ENCODE measurements around the gene REPS2.

Gene REPS2

GRCh38 chrX:16917120-16917519, 29.3 kb upstream of the REPS2 start:
- H3K4me3 ChIP-seq (ENCODE audit: low read depth, low read length): no peak overlapping the region
- no peak for TF ChIP-seq CTCF (IDR thresholded peaks at IDR 0.05; ENCODE audit: insufficient read depth, low read depth, low read length, missing control alignments)
- DNase-seq (ENCODE audit: low read depth): no peak

- H3K4me3 ChIP-seq (ENCODE audit: low read depth, low read length): no peak overlapping the region
- DNase-seq (ENCODE audit: low read depth): no peak
These were observed 27.5 kb upstream of the REPS2 start for GRCh38 chrX:16918979-16919378.

GRCh38 chrX:16920075-16920474, 26.4 kb upstream of the REPS2 start:
- TF ChIP-seq CTCF (IDR thresholded peaks at IDR 0.05; ENCODE audit: insufficient read depth, low read depth, low read length, missing control alignments): no peak
- DNase-seq (ENCODE audit: low read depth): no peak
- no peak overlapping the region for H3K4me3 ChIP-seq (ENCODE audit: low read depth, low read length)

More at GRCh38 chrX:16918979-16919378, 27.5 kb upstream of the REPS2 start:
- no peak for TF ChIP-seq CTCF (IDR thresholded peaks at IDR 0.05; ENCODE audit: insufficient read depth, low read depth, low read length, missing control alignments)

GRCh38 chrX:16923157-16923556, 23.3 kb upstream of the REPS2 start:
- H3K4me3 ChIP-seq (ENCODE audit: low read depth, low read length): no peak overlapping the region
- DNase-seq (ENCODE audit: low read depth): no peak
- no peak for TF ChIP-seq CTCF (IDR thresholded peaks at IDR 0.05; ENCODE audit: insufficient read depth, low read depth, low read length, missing control alignments)

- no peak for TF ChIP-seq CTCF (IDR thresholded peaks at IDR 0.05; ENCODE audit: insufficient read depth, low read depth, low read length, missing control alignments)
- DNase-seq (ENCODE audit: low read depth): no peak
- H3K4me3 ChIP-seq (ENCODE audit: low read depth, low read length): no peak overlapping the region
These were observed 21.6 kb upstream of the REPS2 start for GRCh38 chrX:16924631-16925480.

GRCh38 chrX:16930392-16930791, 16.1 kb upstream of the REPS2 start:
- TF ChIP-seq CTCF (IDR thresholded peaks at IDR 0.05; ENCODE audit: insufficient read depth, low read depth, low read length, missing control alignments): no peak
- H3K4me3 ChIP-seq (ENCODE audit: low read depth, low read length): no peak overlapping the region
- no peak for DNase-seq (ENCODE audit: low read depth)

- TF ChIP-seq CTCF (IDR thresholded peaks at IDR 0.05; ENCODE audit: insufficient read depth, low read depth, low read length, missing control alignments): no peak
- DNase-seq (ENCODE audit: low read depth): no peak
- H3K4me3 ChIP-seq (ENCODE audit: low read depth, low read length): no peak overlapping the region
These were observed 15.1 kb upstream of the REPS2 start for GRCh38 chrX:16931371-16931770.

Data from GM12865 (cell line).